Measurements from ENCODE around the gene PTPRQ. TPM values are rescaled to one million over a fixed set of nuclear protein-coding genes. Genes with fewer than 3 reads are reported as not detected.

PTPRQ gene
- total RNA-seq, 2 donors from 2014 or later: 2.3 to 2.4 TPM

DNA sequence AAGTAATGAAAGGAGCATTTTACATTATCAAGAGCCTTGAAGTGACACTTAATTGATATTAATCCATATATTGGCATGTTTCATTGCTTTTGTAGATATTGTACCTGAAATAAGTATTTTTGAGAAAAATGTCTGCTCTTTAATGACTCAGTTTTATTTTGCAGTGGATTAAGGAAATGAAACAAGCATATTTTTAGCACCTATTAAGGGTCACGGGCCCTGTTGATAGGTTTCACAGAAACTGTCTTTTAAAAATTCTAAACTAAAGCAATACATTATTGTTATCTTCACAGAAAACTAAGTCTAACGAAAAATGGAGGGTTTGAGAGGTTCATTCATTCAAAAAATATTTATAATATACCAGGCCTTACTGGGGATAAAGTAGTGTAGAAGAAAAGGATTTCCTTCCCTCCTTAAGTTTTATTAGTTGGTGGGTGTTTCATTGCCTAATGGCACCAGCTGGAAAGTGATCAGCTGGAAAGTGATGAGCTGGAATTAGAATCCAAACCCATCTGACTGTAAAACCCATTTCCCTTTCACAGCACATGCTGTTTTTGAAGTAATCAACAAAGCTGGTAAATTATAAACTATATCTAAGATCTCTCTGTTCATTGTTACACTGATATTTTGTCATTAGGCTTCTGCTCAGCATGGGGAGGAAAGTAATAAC, 54.2 kb downstream of the PTPRQ start:
- H3K27ac ChIP-seq: no peak overlapping the region
- H3K4me1 ChIP-seq (ENCODE audit: control insufficient read depth in 1 of 2, low read depth in 2 of 2): no peaks in the 10 kb centered on the region
- no peaks in the 10 kb centered on the region for H3K9me3 ChIP-seq
- ATAC-seq (ENCODE audit: insufficient number of reproducible peaks, low FRiP score, low read depth): no peak
- no peak overlapping the region for H3K4me3 ChIP-seq
- no peak for TF ChIP-seq CTCF (IDR thresholded peaks at IDR 0.05)
- no peaks in the 10 kb centered on the region for H3K27me3 ChIP-seq (replicated peaks; ENCODE audit: insufficient read depth)
- no peaks in the 10 kb centered on the region for H3K36me3 ChIP-seq
- DNase-seq (ENCODE audit: low spot score): no peak

- ATAC-seq (ENCODE audit: insufficient number of reproducible peaks, low FRiP score, low read depth): no peak
- no peak overlapping the region for H3K4me3 ChIP-seq
- no peak for TF ChIP-seq CTCF (IDR thresholded peaks at IDR 0.05)
Observed at GRCh38 chr12:80504389-80505163, 60.5 kb downstream of the PTPRQ start.

GRCh38 chr12:80509781-80510556, 65.9 kb downstream of the PTPRQ start:
- ATAC-seq (ENCODE audit: insufficient number of reproducible peaks, low FRiP score, low read depth) (no peak), DNase-seq (ENCODE audit: low spot score) (no peak)
- H3K27me3 ChIP-seq (replicated peaks; ENCODE audit: insufficient read depth): no peaks in the 10 kb centered on the region
- no peaks in the 10 kb centered on the region for H3K36me3 ChIP-seq
- no peak for TF ChIP-seq CTCF (IDR thresholded peaks at IDR 0.05)
- no peaks in the 10 kb centered on the region for H3K9me3 ChIP-seq
- H3K27ac ChIP-seq: no peak overlapping the region
- no peak overlapping the region for H3K4me3 ChIP-seq
- no peaks in the 10 kb centered on the region for H3K4me1 ChIP-seq (ENCODE audit: control insufficient read depth in 1 of 2, low read depth in 2 of 2)

More at GRCh38 chr12:80504389-80505163, 60.5 kb downstream of the PTPRQ start:
- no peaks in the 10 kb centered on the region for H3K27me3 ChIP-seq (replicated peaks; ENCODE audit: insufficient read depth)
- H3K4me1 ChIP-seq (ENCODE audit: control insufficient read depth in 1 of 2, low read depth in 2 of 2): no peaks in the 10 kb centered on the region
- no peak overlapping the region for H3K27ac ChIP-seq
- H3K9me3 ChIP-seq: no peaks in the 10 kb centered on the region
- H3K36me3 ChIP-seq: no peaks in the 10 kb centered on the region
- no peak for DNase-seq (ENCODE audit: low spot score)

DNA sequence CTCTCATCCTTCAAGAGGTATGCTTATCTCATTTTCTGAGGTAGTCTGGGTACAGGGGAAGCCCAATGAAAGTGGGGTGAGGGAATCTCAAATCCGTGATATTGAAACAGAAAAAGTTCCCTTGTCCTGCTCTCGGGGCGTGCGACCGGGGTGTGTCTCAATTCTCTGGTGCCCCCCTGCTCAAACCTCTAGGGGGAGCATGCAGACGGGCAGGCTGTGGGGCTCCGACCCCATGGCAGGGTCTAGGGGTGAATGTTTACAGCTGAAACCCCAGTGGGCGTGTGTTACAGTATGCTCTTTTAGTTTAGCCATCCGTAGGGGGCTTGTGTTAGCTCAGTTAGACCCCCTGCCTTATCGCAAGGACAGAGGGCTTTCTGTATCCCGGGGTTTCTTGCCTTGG, 68.7 kb downstream of the PTPRQ start:
- TF ChIP-seq CTCF (IDR thresholded peaks at IDR 0.05): no peak
- no peak for DNase-seq (ENCODE audit: low spot score)

GRCh38 chr12:80513211-80513610, 69.2 kb downstream of the PTPRQ start:
- TF ChIP-seq CTCF (IDR thresholded peaks at IDR 0.05): no peak
- H3K4me1 ChIP-seq (ENCODE audit: control insufficient read depth in 1 of 2, low read depth in 2 of 2): no peaks in the 10 kb centered on the region
- H3K4me3 ChIP-seq: peak overlapping the region; percentile 2
- ATAC-seq (ENCODE audit: insufficient number of reproducible peaks, low FRiP score, low read depth): no peak
- H3K27me3 ChIP-seq (replicated peaks; ENCODE audit: insufficient read depth): no peaks in the 10 kb centered on the region
- no peak for DNase-seq (ENCODE audit: low spot score)
- no peaks in the 10 kb centered on the region for H3K9me3 ChIP-seq
- H3K27ac ChIP-seq: no peak overlapping the region
- H3K36me3 ChIP-seq: no peaks in the 10 kb centered on the region

More for the DNA sequence above, 68.7 kb downstream of the PTPRQ start:
- ATAC-seq (ENCODE audit: insufficient number of reproducible peaks, low FRiP score, low read depth): no peak
- no peaks in the 10 kb centered on the region for H3K4me1 ChIP-seq (ENCODE audit: control insufficient read depth in 1 of 2, low read depth in 2 of 2)
- no peaks in the 10 kb centered on the region for H3K36me3 ChIP-seq
- no peak overlapping the region for H3K27ac ChIP-seq
- H3K9me3 ChIP-seq: no peaks in the 10 kb centered on the region
- H3K4me3 ChIP-seq: no peak overlapping the region
- no peaks in the 10 kb centered on the region for H3K27me3 ChIP-seq (replicated peaks; ENCODE audit: insufficient read depth)
